HuH-7.5 (cell line): ENCODE data around the gene PDK2.

Source experiments
- DNase-seq: peaks from one replicate; pipeline ENCODE4 v3.0.0; 2011; ENCODE audit warnings: low spot score

PDK2 gene

GRCh38 chr17:50100921-50101345 is 5.8 kb downstream of the PDK2 start:
- DNase-seq: no peak

GRCh38 chr17:50101346-50102163 is 6.4 kb downstream of the PDK2 start:
- DNase-seq: no peak

GRCh38 chr17:50102164-50102991 is 7.2 kb downstream of the PDK2 start:
- no peak for DNase-seq

GRCh38 chr17:50103252-50103651 is 8.1 kb downstream of the PDK2 start:
- DNase-seq: no peak

- DNase-seq: no peak
Measured at GRCh38 chr17:50103941-50104340, 8.8 kb downstream of the PDK2 start.

- no peak for DNase-seq
Measured at GRCh38 chr17:50105811-50106210, 10.7 kb downstream of the PDK2 start.

- no peak for DNase-seq
Measured at GRCh38 chr17:50106393-50107131, 11.4 kb downstream of the PDK2 start.

- DNase-seq: no peak
Measured at GRCh38 chr17:50107790-50108414, 12.8 kb downstream of the PDK2 start.

- DNase-seq: no peak
Measured at GRCh38 chr17:50108556-50108955, 13.4 kb downstream of the PDK2 start.

GRCh38 chr17:50109207-50109606 is 14.1 kb downstream of the PDK2 start:
- no peak for DNase-seq

GRCh38 chr17:50109785-50110184 is 14.6 kb downstream of the PDK2 start:
- no peak for DNase-seq

GRCh38 chr17:50110591-50111349 is 15.6 kb downstream of the PDK2 start:
- no peak for DNase-seq

- DNase-seq: no peak
Measured at GRCh38 chr17:50111673-50112655, 16.8 kb downstream of the PDK2 start.

GRCh38 chr17:50112694-50113093 is 17.5 kb downstream of the PDK2 start:
- no peak for DNase-seq

GRCh38 chr17:50113624-50114320 is 18.6 kb downstream of the PDK2 start:
- DNase-seq: no peak

GRCh38 chr17:50114401-50114800 is 19.2 kb downstream of the PDK2 start:
- DNase-seq: no peak

GRCh38 chr17:50114849-50115357 is 19.8 kb downstream of the PDK2 start:
- peak; percentile 74 for DNase-seq

- DNase-seq: no peak
Measured at GRCh38 chr17:50115756-50116155, 20.6 kb downstream of the PDK2 start.
